Measurements from ENCODE around the gene GAPT. TPM values are rescaled to one million over a fixed set of nuclear protein-coding genes. Genes with fewer than 3 reads are reported as not detected.

Gene GAPT
- total and polyA plus RNA-seq, 4 donors, result 0.17 to 2.5 (median 0.94) TPM

DNA sequence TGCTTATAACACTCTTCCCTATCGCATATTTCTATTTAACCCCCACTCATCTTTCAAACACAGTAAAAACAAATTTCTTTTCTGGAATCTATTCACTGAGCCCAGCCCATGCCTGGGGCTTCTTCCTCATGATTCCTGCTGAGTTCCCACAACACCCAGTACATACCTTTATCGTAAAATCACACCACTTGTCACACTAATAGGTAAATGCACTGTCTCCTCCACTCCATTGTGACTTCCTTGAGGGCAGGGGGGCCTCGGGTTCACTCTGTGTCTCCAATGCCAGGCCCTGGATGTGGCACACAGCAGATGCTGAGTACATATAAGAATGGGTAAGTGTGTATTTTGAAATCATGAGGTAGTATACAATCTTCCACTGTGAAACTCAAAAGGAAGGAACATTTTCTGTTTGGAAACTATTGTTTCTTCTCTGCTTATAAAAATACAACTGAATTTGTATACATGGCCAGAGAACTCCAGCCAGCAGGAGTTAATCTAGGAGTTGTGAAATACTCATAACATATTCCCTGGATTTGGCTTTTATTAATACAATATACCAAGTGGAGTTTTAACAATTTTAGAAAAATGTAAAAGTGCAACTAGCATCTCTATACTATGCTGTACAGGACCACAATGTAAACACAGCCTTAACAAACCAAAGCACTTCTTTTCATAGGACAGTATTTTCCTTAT lies 38.5 kb upstream of the GAPT start:
- Histone ChIP-seq H3K27ac (ENCODE audit: low read depth in 1 of 2, low read length in 2 of 2) (no peak overlapping the region), H3K36me3 (ENCODE audit: control insufficient read depth in 4 of 4, insufficient read depth in 3 of 4, low read depth in 1 of 4, low read length in 3 of 4) (peaks cover 1 to 57% (median 36%) of the 10 kb centered on the region in 4 donors), H3K4me3 (ENCODE audit: low read depth in 1 of 3, low read length in 3 of 3) (no peak overlapping the region), H3K27me3 (ENCODE audit: control insufficient read depth in 4 of 4, insufficient read depth in 4 of 4, low read length in 3 of 4) (no peaks in the 10 kb centered on the region), H3K9me3 (ENCODE audit: control insufficient read depth in 4 of 4, low read length in 3 of 4) (no peaks in the 10 kb centered on the region), H3K4me1 (ENCODE audit: control insufficient read depth in 4 of 4, insufficient read depth in 4 of 4, low read length in 3 of 4) (peaks cover 0 to 2% (median 0%) of the 10 kb centered on the region in 4 donors), H3K9ac (ENCODE audit: low read depth in 1 of 2, low read length in 2 of 2) (no peak overlapping the region)
- WGBS, result 91% methylated on average over 3 of the region's 3 CpGs
- TF ChIP-seq TAF1 (conservative IDR thresholded peaks at IDR 0.05), result no peak
- TF ChIP-seq JUND (IDR thresholded peaks at IDR 0.05), result no peak
- TF ChIP-seq, protein P1, sequence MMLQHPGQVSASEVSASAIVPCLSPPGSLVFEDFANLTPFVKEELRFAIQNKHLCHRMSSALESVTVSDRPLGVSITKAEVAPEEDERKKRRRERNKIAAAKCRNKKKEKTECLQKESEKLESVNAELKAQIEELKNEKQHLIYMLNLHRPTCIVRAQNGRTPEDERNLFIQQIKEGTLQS (IDR thresholded peaks at IDR 0.05), result no peak
- TF ChIP-seq HNF4G (IDR thresholded peaks at IDR 0.05), result no peak
- DNase-seq (ENCODE audit: low spot score), result no peak

DNA sequence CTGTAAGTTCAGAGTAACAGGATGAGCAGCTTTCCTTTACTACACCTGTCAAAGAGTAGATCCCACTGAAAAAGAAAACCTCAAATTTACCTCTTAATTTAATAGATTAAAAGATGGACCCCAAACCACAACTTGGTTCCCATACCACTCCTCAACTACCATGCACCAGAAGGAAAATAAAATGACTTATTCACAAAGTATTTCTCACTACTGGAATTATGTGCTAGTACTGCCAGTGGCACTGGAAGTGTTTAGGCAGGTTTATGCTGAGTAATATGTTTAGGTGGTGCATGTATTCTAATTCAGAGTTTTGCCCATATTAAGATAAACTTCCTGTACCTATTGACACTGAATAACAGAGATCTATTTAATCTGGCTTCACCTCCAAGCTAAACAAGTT lies 37.9 kb upstream of the GAPT start:
- Histone ChIP-seq H3K27ac (ENCODE audit: low read depth in 1 of 2, low read length in 2 of 2) (no peak overlapping the region), H3K36me3 (ENCODE audit: control insufficient read depth in 4 of 4, insufficient read depth in 3 of 4, low read depth in 1 of 4, low read length in 3 of 4) (peaks cover 1 to 57% (median 37%) of the 10 kb centered on the region in 4 donors), H3K9me3 (ENCODE audit: control insufficient read depth in 4 of 4, low read length in 3 of 4) (no peaks in the 10 kb centered on the region), H3K4me3 (ENCODE audit: low read depth in 1 of 3, low read length in 3 of 3) (no peak overlapping the region), H3K4me1 (ENCODE audit: control insufficient read depth in 4 of 4, insufficient read depth in 4 of 4, low read length in 3 of 4) (peaks cover 0 to 5% (median 2%) of the 10 kb centered on the region in 4 donors), H3K27me3 (ENCODE audit: control insufficient read depth in 4 of 4, insufficient read depth in 4 of 4, low read length in 3 of 4) (no peaks in the 10 kb centered on the region), H3K9ac (ENCODE audit: low read depth in 1 of 2, low read length in 2 of 2) (no peak overlapping the region)
- no peak for TF ChIP-seq HNF4G (IDR thresholded peaks at IDR 0.05)
- TF ChIP-seq, protein P2, sequence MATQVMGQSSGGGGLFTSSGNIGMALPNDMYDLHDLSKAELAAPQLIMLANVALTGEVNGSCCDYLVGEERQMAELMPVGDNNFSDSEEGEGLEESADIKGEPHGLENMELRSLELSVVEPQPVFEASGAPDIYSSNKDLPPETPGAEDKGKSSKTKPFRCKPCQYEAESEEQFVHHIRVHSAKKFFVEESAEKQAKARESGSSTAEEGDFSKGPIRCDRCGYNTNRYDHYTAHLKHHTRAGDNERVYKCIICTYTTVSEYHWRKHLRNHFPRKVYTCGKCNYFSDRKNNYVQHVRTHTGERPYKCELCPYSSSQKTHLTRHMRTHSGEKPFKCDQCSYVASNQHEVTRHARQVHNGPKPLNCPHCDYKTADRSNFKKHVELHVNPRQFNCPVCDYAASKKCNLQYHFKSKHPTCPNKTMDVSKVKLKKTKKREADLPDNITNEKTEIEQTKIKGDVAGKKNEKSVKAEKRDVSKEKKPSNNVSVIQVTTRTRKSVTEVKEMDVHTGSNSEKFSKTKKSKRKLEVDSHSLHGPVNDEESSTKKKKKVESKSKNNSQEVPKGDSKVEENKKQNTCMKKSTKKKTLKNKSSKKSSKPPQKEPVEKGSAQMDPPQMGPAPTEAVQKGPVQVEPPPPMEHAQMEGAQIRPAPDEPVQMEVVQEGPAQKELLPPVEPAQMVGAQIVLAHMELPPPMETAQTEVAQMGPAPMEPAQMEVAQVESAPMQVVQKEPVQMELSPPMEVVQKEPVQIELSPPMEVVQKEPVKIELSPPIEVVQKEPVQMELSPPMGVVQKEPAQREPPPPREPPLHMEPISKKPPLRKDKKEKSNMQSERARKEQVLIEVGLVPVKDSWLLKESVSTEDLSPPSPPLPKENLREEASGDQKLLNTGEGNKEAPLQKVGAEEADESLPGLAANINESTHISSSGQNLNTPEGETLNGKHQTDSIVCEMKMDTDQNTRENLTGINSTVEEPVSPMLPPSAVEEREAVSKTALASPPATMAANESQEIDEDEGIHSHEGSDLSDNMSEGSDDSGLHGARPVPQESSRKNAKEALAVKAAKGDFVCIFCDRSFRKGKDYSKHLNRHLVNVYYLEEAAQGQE (IDR thresholded peaks at IDR 0.05), result no peak
- DNase-seq (ENCODE audit: low spot score), result no peak

DNA sequence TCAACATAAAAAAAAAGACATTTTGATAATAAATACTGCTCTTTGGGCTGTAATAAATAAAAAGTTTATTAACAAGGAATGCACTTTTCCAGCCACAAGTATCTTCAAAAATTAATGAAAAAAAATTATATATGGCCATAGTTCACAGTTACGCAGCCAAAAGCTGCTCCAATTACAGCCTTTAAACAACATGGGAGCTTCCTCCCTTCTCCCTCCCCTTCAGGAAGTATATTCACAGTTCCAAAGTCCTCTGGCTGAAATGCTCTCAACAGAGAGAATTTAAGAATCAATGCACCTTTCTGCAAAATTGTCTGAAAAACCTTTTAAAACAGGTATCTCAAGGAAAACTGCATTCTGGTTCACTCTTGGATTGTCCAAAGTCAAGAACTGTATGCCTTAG lies 37.2 kb upstream of the GAPT start:
- WGBS, result 88% methylated on average over 1 of the region's 1 CpG
- Histone ChIP-seq H3K9me3 (ENCODE audit: control insufficient read depth in 4 of 4, low read length in 3 of 4) (no peaks in the 10 kb centered on the region), H3K4me3 (ENCODE audit: low read depth in 1 of 3, low read length in 3 of 3) (no peak overlapping the region), H3K27ac (ENCODE audit: low read depth in 1 of 2, low read length in 2 of 2) (no peak overlapping the region), H3K36me3 (ENCODE audit: control insufficient read depth in 4 of 4, insufficient read depth in 3 of 4, low read depth in 1 of 4, low read length in 3 of 4) (peaks cover 1 to 57% (median 37%) of the 10 kb centered on the region in 4 donors), H3K27me3 (ENCODE audit: control insufficient read depth in 4 of 4, insufficient read depth in 4 of 4, low read length in 3 of 4) (no peaks in the 10 kb centered on the region), H3K4me1 (ENCODE audit: control insufficient read depth in 4 of 4, insufficient read depth in 4 of 4, low read length in 3 of 4) (peaks cover 0 to 7% (median 3%) of the 10 kb centered on the region in 4 donors), H3K9ac (ENCODE audit: low read depth in 1 of 2, low read length in 2 of 2) (no peak overlapping the region)
- TF ChIP-seq, protein P3, sequence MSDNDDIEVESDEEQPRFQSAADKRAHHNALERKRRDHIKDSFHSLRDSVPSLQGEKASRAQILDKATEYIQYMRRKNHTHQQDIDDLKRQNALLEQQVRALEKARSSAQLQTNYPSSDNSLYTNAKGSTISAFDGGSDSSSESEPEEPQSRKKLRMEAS (IDR thresholded peaks at IDR 0.05), result no peak
- peak; percentile 9 to 12 for TF ChIP-seq HNF4A (conservative IDR thresholded peaks at IDR 0.05)
- no peak for DNase-seq (ENCODE audit: low spot score)

DNA sequence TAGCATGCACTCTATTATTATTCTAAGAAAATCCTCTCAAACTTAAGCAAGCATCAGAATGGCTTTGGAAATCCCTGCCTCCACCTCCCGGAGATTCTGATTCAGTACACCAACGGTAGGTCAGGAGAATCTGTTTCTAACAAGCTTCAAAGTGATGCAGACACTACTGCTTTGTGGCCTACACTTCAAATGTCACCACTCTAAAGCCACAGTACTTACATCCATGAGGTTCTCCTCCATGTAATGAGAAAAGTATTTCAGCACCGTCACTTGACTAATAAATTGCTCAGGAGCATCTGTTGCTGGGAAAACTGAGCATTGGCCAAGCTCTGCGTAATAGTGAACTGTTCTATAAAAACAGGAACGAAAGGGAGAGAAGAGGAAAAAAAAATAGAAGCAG lies 36.2 kb upstream of the GAPT start:
- H3K9ac ChIP-seq (ENCODE audit: low read depth in 1 of 2, low read length in 2 of 2), result no peak overlapping the region
- no peak for DNase-seq (ENCODE audit: low spot score)

More for the DNA sequence above, 36.2 kb upstream of the GAPT start:
- H3K4me3 ChIP-seq (ENCODE audit: low read depth in 1 of 3, low read length in 3 of 3), result no peak overlapping the region
- H3K4me1 ChIP-seq (ENCODE audit: control insufficient read depth in 4 of 4, insufficient read depth in 4 of 4, low read length in 3 of 4), result peaks cover 0 to 7% (median 3%) of the 10 kb centered on the region in 4 donors
- H3K27me3 ChIP-seq (ENCODE audit: control insufficient read depth in 4 of 4, insufficient read depth in 4 of 4, low read length in 3 of 4), result no peaks in the 10 kb centered on the region
- 83% methylated on average over 5 of the region's 5 CpGs for WGBS
- no peaks in the 10 kb centered on the region for H3K9me3 ChIP-seq (ENCODE audit: control insufficient read depth in 4 of 4, low read length in 3 of 4)
- H3K27ac ChIP-seq (ENCODE audit: low read depth in 1 of 2, low read length in 2 of 2), result no peak overlapping the region
- TF ChIP-seq, protein P4, sequence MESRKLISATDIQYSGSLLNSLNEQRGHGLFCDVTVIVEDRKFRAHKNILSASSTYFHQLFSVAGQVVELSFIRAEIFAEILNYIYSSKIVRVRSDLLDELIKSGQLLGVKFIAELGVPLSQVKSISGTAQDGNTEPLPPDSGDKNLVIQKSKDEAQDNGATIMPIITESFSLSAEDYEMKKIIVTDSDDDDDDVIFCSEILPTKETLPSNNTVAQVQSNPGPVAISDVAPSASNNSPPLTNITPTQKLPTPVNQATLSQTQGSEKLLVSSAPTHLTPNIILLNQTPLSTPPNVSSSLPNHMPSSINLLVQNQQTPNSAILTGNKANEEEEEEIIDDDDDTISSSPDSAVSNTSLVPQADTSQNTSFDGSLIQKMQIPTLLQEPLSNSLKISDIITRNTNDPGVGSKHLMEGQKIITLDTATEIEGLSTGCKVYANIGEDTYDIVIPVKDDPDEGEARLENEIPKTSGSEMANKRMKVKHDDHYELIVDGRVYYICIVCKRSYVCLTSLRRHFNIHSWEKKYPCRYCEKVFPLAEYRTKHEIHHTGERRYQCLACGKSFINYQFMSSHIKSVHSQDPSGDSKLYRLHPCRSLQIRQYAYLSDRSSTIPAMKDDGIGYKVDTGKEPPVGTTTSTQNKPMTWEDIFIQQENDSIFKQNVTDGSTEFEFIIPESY (IDR thresholded peaks at IDR 0.05), result no peak
- TF ChIP-seq, protein P5, sequence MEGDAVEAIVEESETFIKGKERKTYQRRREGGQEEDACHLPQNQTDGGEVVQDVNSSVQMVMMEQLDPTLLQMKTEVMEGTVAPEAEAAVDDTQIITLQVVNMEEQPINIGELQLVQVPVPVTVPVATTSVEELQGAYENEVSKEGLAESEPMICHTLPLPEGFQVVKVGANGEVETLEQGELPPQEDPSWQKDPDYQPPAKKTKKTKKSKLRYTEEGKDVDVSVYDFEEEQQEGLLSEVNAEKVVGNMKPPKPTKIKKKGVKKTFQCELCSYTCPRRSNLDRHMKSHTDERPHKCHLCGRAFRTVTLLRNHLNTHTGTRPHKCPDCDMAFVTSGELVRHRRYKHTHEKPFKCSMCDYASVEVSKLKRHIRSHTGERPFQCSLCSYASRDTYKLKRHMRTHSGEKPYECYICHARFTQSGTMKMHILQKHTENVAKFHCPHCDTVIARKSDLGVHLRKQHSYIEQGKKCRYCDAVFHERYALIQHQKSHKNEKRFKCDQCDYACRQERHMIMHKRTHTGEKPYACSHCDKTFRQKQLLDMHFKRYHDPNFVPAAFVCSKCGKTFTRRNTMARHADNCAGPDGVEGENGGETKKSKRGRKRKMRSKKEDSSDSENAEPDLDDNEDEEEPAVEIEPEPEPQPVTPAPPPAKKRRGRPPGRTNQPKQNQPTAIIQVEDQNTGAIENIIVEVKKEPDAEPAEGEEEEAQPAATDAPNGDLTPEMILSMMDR (IDR thresholded peaks at IDR 0.05; ENCODE audit: low read depth, low read length, missing input control), result no peak
- TF ChIP-seq, protein P3 (IDR thresholded peaks at IDR 0.05), result no peak
- H3K36me3 ChIP-seq (ENCODE audit: control insufficient read depth in 4 of 4, insufficient read depth in 3 of 4, low read depth in 1 of 4, low read length in 3 of 4), result peaks cover 1 to 56% (median 37%) of the 10 kb centered on the region in 4 donors
